GM19395 (cell line): Measurements from ENCODE around the gene HPD.

Experiments
- ATAC-seq: cut with Tn5 transposase; IDR thresholded peaks from one replicate; pipeline ENCODE4 v1.9.1; 2021; ENCODE audit warnings: mild to moderate bottlenecking, moderate library complexity; ENCODE audit not compliant: unreplicated experiment

The HPD gene

GRCh38 chr12:121829250-121829918, 29.3 kb downstream of the HPD start:
- ATAC-seq = no peak

- ATAC-seq = no peak
These were observed 29.8 kb downstream of the HPD start for GRCh38 chr12:121828826-121829225.

GRCh38 chr12:121828306-121828705, 30.4 kb downstream of the HPD start:
- ATAC-seq = no peak

- ATAC-seq = no peak
These were observed 31.1 kb downstream of the HPD start for GRCh38 chr12:121827351-121828099.

- ATAC-seq = no peak
These were observed 32.1 kb downstream of the HPD start for GRCh38 chr12:121826318-121827150.

- no peak for ATAC-seq
These were observed 33.6 kb downstream of the HPD start for GRCh38 chr12:121825041-121825523.

- no peak for ATAC-seq
These were observed 34.9 kb downstream of the HPD start for GRCh38 chr12:121823727-121824115.

- ATAC-seq = no peak
These were observed 35.4 kb downstream of the HPD start for GRCh38 chr12:121823101-121823726.

GRCh38 chr12:121822393-121823100, 36.1 kb downstream of the HPD start:
- no peak for ATAC-seq

- ATAC-seq = no peak
These were observed 38.6 kb downstream of the HPD start for GRCh38 chr12:121820056-121820455.

GRCh38 chr12:121819212-121819949, 39.3 kb downstream of the HPD start:
- no peak for ATAC-seq

- ATAC-seq = no peak
These were observed 41.0 kb downstream of the HPD start for GRCh38 chr12:121817648-121818043.

- ATAC-seq = no peak
These were observed 41.6 kb downstream of the HPD start for GRCh38 chr12:121816925-121817647.

GRCh38 chr12:121815263-121815662, 43.4 kb downstream of the HPD start:
- no peak for ATAC-seq

- no peak for ATAC-seq
These were observed 44.1 kb downstream of the HPD start for GRCh38 chr12:121814429-121815119.

- no peak for ATAC-seq
These were observed 44.7 kb downstream of the HPD start for GRCh38 chr12:121813951-121814350.

- no peak for ATAC-seq
These were observed 45.5 kb downstream of the HPD start for GRCh38 chr12:121812921-121813896.
